Common myeloid progenitor, CD34-positive (primary cell): ENCODE measurements around the gene ARRB1.

ENCODE experiments used
- CTCF ChIA-PET: fragments of 350-600 bp; sonication (Branson Sonifier 250); formaldehyde crosslinking; loops from one replicate; lab custom pipeline; 2021; ENCODE audit warnings: antibody characterized with exemption; lab: Charles Lee
- POLR2A ChIA-PET: fragments of 350-600 bp; sonication (Branson Sonifier 250); formaldehyde crosslinking; loops from one replicate; lab custom pipeline; 2021; ENCODE audit warnings: antibody characterized with exemption; lab: Charles Lee
- DNase-seq, 3 donors: peaks; one replicate each; pipeline versions ENCODE4 v3.0.0 to v3.0.0-alpha.2; 2013
- H3K27ac ChIP-seq, 2 experiments: 1 replicate in 1 of 2; 2 replicates in 1 of 2; pipeline ENCODE4 v1.7.0; 2013; ENCODE audit warnings: inconsistent platforms in 2 of 2, low read length in 2 of 2, mild to moderate bottlenecking in 2 of 2, low read depth in 1 of 2, moderate library complexity in 1 of 2; ENCODE audit not compliant: severe bottlenecking in 2 of 2, insufficient read depth in 1 of 2, poor library complexity in 1 of 2
- H3K27me3 ChIP-seq, 5 experiments: replicated peaks in 2 of 5; 1 replicate in 3 of 5; 2 replicates in 2 of 5; pipeline versions ENCODE4 v1.6.1 to v1.7.0; 2013; ENCODE audit warnings: low read length in 4 of 5, mild to moderate bottlenecking in 2 of 5, moderate library complexity in 2 of 5, inconsistent platforms in 1 of 5; ENCODE audit not compliant: insufficient read depth in 5 of 5, control insufficient read depth in 4 of 5
- H3K36me3 ChIP-seq, 4 experiments: 1 replicate in 2 of 4; 2 replicates in 2 of 4; pipeline versions ENCODE4 v1.6.1 to v1.7.0; 2013; ENCODE audit warnings: low read length in 3 of 4, control low read depth in 1 of 4, mild to moderate bottlenecking in 1 of 4; ENCODE audit not compliant: control insufficient read depth in 4 of 4, insufficient read depth in 4 of 4
- H3K4me1 ChIP-seq, 4 experiments: 1 replicate in 3 of 4; 2 replicates in 1 of 4; pipeline versions ENCODE4 v1.6.1 to v1.7.1; 2013; ENCODE audit warnings: low read length in 3 of 4, mild to moderate bottlenecking in 3 of 4, control low read depth in 1 of 4, inconsistent platforms in 1 of 4, moderate library complexity in 1 of 4; ENCODE audit not compliant: control insufficient read depth in 4 of 4, insufficient read depth in 4 of 4; ENCODE audit errors: control extremely low read depth in 1 of 4
- H3K4me3 ChIP-seq, 7 experiments: 1 replicate in 4 of 7; 2 replicates in 3 of 7; pipeline versions ENCODE4 v1.5.1 to v1.7.0; 2013; ENCODE audit warnings: mild to moderate bottlenecking in 7 of 7, low read length in 6 of 7, moderate library complexity in 6 of 7, inconsistent platforms in 2 of 7, low read depth in 2 of 7, control low read depth in 1 of 7; ENCODE audit not compliant: insufficient read depth in 4 of 7, control insufficient read depth in 1 of 7; ENCODE audit errors: extremely low read depth in 1 of 7
- H3K9me3 ChIP-seq, 5 experiments: 1 replicate in 4 of 5; 2 replicates in 1 of 5; pipeline versions ENCODE4 v1.6.1 to v1.7.1; 2013; ENCODE audit warnings: low read length in 4 of 5, mild to moderate bottlenecking in 2 of 5, inconsistent platforms in 1 of 5, low read depth in 1 of 5, moderate library complexity in 1 of 5; ENCODE audit not compliant: control insufficient read depth in 4 of 5, insufficient read depth in 2 of 5; ENCODE audit errors: control extremely low read depth in 1 of 5
- WGBS: methylation state at CpG from one replicate; pipeline ENCODE4 v1.1.5; 2013; ENCODE audit not compliant: insufficient coverage; 5-methylcytosine and 5-hydroxymethylcytosine counted together

ARRB1 gene

GRCh38 chr11:75349521-75350116 is 1.8 kb downstream of the ARRB1 start:
- POLR2A ChIA-PET, result interaction anchor here (1.0 to 3.6 kb wide), 2 partner anchors 9 to 18 kb away, joined by 4 to 27 read pairs; no protein-coding TSS in a partner anchor
- Histone ChIP-seq H3K4me3 (peak overlapping the region in 6 of 7 experiments; percentile 55 to 93 (median 84)), H3K36me3 (peaks cover 0 to 27% (median 6%) of the 10 kb centered on the region in 4 experiments), H3K27ac (peak overlapping the region; percentile 46 to 87), H3K27me3 (no peaks in the 10 kb centered on the region), H3K9me3 (no peaks in the 10 kb centered on the region), H3K4me1 (peaks cover 14 to 85% (median 83%) of the 10 kb centered on the region in 4 experiments)
- WGBS, result 60% methylated on average over 3 of the region's 4 CpGs
- CTCF ChIA-PET, result interaction anchor here (0.6 to 10.1 kb wide), 13 partner anchors 8 to 73 kb away, joined by 3 to 137 read pairs (median 4); no protein-coding TSS in a partner anchor
- DNase-seq, result no peak

GRCh38 chr11:75347781-75348566 is 3.5 kb downstream of the ARRB1 start:
- Histone ChIP-seq H3K36me3 (peaks cover 0 to 36% (median 6%) of the 10 kb centered on the region in 4 experiments), H3K4me3 (peak overlapping the region in 5 of 7 experiments; percentile 13 to 38 (median 19)), H3K27me3 (no peaks in the 10 kb centered on the region), H3K4me1 (peaks cover 23 to 95% (median 90%) of the 10 kb centered on the region in 4 experiments), H3K9me3 (no peaks in the 10 kb centered on the region), H3K27ac (peak overlapping the region in 1 of 2 experiments; percentile 87)
- ChIA-PET POLR2A (no interaction called here), CTCF (interaction anchor here (1.3 to 6.9 kb wide), 5 partner anchors 8 to 82 kb away, joined by 3 to 99 read pairs (median 3); no protein-coding TSS in a partner anchor)
- WGBS, result 39% methylated on average over 7 of the region's 8 CpGs
- peak in 2 of 3 donors; percentile 58 to 60 for DNase-seq

GRCh38 chr11:75346912-75347647 is 4.4 kb downstream of the ARRB1 start:
- POLR2A ChIA-PET, result no interaction called here
- H3K9me3 ChIP-seq, result no peaks in the 10 kb centered on the region
- H3K4me3 ChIP-seq, result peak overlapping the region in 3 of 7 experiments; percentile 2 to 27 (median 22)
- no peaks in the 10 kb centered on the region for H3K27me3 ChIP-seq
- H3K27ac ChIP-seq, result peak overlapping the region; percentile 43 to 87
- WGBS, result 59% methylated on average over 9 of the region's 11 CpGs
- CTCF ChIA-PET, result interaction anchor here (1.3 to 6.9 kb wide), 5 partner anchors 7 to 83 kb away, joined by 3 to 99 read pairs (median 6); no protein-coding TSS in a partner anchor
- peaks cover 0 to 45% (median 6%) of the 10 kb centered on the region in 4 experiments for H3K36me3 ChIP-seq
- DNase-seq, result peak in 2 of 3 donors; percentile 63
- H3K4me1 ChIP-seq, result peaks cover 19 to 95% (median 92%) of the 10 kb centered on the region in 4 experiments

GRCh38 chr11:75346296-75346695 is 5.2 kb downstream of the ARRB1 start:
- Histone ChIP-seq H3K36me3 (peaks cover 0 to 48% (median 6%) of the 10 kb centered on the region in 4 experiments), H3K27ac (peak overlapping the region; percentile 5 to 87), H3K9me3 (no peaks in the 10 kb centered on the region), H3K4me3 (peak overlapping the region in 4 of 7 experiments; percentile 27 to 41 (median 36)), H3K27me3 (no peaks in the 10 kb centered on the region), H3K4me1 (peaks cover 26 to 100% (median 96%) of the 10 kb centered on the region in 4 experiments)
- 87% methylated on average over 3 of the region's 4 CpGs for WGBS
- no peak for DNase-seq
- ChIA-PET POLR2A (no interaction called here), CTCF (interaction anchor here (0.8 to 2.4 kb wide), 6 partner anchors 14 to 74 kb away, joined by 3 to 6 read pairs (median 4); no protein-coding TSS in a partner anchor)

GRCh38 chr11:75345455-75346160 is 5.9 kb downstream of the ARRB1 start:
- Histone ChIP-seq H3K27ac (peak overlapping the region; percentile 5 to 87), H3K27me3 (no peaks in the 10 kb centered on the region), H3K4me1 (peaks cover 26 to 100% (median 98%) of the 10 kb centered on the region in 4 experiments), H3K9me3 (no peaks in the 10 kb centered on the region), H3K36me3 (peaks cover 0 to 49% (median 6%) of the 10 kb centered on the region in 4 experiments), H3K4me3 (peak overlapping the region in 4 of 7 experiments; percentile 27 to 41 (median 36))
- 59% methylated on average over 6 of the region's 8 CpGs for WGBS
- POLR2A ChIA-PET, result no interaction called here
- CTCF ChIA-PET, result interaction anchor here (0.8 to 2.4 kb wide), 7 partner anchors 13 to 73 kb away, joined by 3 to 6 read pairs (median 3); no protein-coding TSS in a partner anchor
- no peak for DNase-seq
